ENCODE measurements around the gene ARRB1.
A peak's percentile ranks its signal among the peaks of the same experiment; 100 is the strongest.
"Not testable (repeated sequence)": the region's sequence is repeated elsewhere in the genome, so short reads cannot be mapped to it uniquely, and the experiment has no call there.

ARRB1 gene

DNA sequence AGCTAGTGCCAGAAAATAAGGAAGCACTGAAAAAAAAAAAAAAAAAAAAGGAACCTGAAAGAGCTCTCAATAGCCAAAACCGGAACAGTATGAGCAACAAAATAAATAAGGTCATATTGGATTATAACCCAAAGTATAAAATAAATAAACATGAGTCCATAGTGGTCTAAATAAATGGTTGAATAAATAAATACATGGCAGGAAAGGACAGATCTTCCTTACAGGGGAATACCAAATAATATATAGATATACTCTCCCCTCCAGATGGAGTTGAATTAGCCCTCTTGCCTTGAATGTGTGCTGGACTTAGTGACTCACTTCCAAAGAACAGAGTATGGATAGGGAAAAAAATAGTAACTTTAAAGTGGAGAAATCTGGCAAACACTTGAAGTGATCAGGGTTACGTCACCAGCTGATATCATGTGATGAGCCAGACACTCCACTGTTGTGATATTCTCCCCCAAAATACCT, 14.3 kb upstream of the ARRB1 start:
- no peaks in the 10 kb centered on the region for H3K9me3 ChIP-seq (ENCODE audit: control insufficient read depth, insufficient read depth, low read depth, low read length)
- TF ChIP-seq, protein P1, sequence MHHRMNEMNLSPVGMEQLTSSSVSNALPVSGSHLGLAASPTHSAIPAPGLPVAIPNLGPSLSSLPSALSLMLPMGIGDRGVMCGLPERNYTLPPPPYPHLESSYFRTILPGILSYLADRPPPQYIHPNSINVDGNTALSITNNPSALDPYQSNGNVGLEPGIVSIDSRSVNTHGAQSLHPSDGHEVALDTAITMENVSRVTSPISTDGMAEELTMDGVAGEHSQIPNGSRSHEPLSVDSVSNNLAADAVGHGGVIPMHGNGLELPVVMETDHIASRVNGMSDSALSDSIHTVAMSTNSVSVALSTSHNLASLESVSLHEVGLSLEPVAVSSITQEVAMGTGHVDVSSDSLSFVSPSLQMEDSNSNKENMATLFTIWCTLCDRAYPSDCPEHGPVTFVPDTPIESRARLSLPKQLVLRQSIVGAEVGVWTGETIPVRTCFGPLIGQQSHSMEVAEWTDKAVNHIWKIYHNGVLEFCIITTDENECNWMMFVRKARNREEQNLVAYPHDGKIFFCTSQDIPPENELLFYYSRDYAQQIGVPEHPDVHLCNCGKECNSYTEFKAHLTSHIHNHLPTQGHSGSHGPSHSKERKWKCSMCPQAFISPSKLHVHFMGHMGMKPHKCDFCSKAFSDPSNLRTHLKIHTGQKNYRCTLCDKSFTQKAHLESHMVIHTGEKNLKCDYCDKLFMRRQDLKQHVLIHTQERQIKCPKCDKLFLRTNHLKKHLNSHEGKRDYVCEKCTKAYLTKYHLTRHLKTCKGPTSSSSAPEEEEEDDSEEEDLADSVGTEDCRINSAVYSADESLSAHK (tag by site-specific recombination; IDR thresholded peaks at IDR 0.05), result no peak
- TF ChIP-seq ZNF670 (tag by site-specific recombination; IDR thresholded peaks at IDR 0.05; ENCODE audit: low read depth) (no peak), ZNF211 (tag by site-specific recombination; IDR thresholded peaks at IDR 0.05; ENCODE audit: low read depth) (no peak)
- TF ChIP-seq, protein P2, sequence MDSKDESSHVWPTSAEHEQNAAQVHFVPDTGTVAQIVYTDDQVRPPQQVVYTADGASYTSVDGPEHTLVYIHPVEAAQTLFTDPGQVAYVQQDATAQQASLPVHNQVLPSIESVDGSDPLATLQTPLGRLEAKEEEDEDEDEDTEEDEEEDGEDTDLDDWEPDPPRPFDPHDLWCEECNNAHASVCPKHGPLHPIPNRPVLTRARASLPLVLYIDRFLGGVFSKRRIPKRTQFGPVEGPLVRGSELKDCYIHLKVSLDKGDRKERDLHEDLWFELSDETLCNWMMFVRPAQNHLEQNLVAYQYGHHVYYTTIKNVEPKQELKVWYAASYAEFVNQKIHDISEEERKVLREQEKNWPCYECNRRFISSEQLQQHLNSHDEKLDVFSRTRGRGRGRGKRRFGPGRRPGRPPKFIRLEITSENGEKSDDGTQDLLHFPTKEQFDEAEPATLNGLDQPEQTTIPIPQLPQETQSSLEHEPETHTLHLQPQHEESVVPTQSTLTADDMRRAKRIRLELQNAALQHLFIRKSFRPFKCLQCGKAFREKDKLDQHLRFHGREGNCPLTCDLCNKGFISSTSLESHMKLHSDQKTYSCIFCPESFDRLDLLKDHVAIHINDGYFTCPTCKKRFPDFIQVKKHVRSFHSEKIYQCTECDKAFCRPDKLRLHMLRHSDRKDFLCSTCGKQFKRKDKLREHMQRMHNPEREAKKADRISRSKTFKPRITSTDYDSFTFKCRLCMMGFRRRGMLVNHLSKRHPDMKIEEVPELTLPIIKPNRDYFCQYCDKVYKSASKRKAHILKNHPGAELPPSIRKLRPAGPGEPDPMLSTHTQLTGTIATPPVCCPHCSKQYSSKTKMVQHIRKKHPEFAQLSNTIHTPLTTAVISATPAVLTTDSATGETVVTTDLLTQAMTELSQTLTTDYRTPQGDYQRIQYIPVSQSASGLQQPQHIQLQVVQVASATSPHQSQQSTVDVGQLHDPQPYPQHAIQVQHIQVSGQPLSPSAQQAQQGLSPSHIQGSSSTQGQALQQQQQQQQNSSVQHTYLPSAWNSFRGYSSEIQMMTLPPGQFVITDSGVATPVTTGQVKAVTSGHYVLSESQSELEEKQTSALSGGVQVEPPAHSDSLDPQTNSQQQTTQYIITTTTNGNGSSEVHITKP (tag by site-specific recombination; IDR thresholded peaks at IDR 0.05), result peak; percentile 56
- POLR2A ChIA-PET, result no interaction called here
- H3K36me3 ChIP-seq (ENCODE audit: control insufficient read depth in 2 of 2, insufficient read depth in 1 of 2, low read length in 2 of 2), result no peaks in the 10 kb centered on the region
- CTCF ChIA-PET, result no interaction called here
- H3K27ac ChIP-seq (ENCODE audit: extremely low read depth, low read depth, low read length), result no peak overlapping the region
- H3K4me1 ChIP-seq (ENCODE audit: control insufficient read depth, insufficient read depth, low read length), result no peaks in the 10 kb centered on the region
- H3K4me3 ChIP-seq (ENCODE audit: low read depth, low read length), result no peak overlapping the region

DNA sequence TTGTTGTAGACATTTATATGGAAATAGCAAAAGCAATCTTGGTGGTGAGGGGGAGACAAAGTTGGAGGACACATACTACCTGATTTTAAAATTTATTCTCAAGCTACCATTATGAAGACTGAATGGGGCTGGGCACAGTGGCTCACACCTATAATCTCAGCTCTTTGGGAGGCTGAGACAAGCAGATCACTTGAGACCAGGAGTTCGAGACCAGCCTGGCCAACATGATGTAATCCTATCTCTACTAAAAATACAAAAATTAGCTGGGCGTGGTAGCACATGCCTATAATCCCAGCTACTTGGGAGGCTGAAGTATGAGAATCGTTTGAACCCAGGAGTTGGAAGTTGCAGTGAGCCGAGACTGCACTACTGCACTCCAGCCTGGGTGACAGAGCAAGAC, 10.8 kb upstream of the ARRB1 start:
- H3K36me3 ChIP-seq (ENCODE audit: control insufficient read depth in 2 of 2, insufficient read depth in 1 of 2, low read length in 2 of 2); H3K9me3 ChIP-seq (ENCODE audit: control insufficient read depth, insufficient read depth, low read depth, low read length); H3K27ac ChIP-seq (ENCODE audit: extremely low read depth, low read depth, low read length); H3K4me1 ChIP-seq (ENCODE audit: control insufficient read depth, insufficient read depth, low read length); H3K4me3 ChIP-seq (ENCODE audit: low read depth, low read length): not testable (repeated sequence)
- CTCF ChIA-PET, result interaction anchor here (0.6 to 1.6 kb wide), 10 partner anchors 14 to 747 kb away, joined by 3 to 8 read pairs (median 4); no protein-coding TSS in a partner anchor
- POLR2A ChIA-PET, result interaction anchor here (0.6 kb wide), 1 partner anchor 36 kb away, joined by 7 read pairs; no protein-coding TSS in a partner anchor
- peak; percentile 86; the same call in 1 of the 2 replicates for TF ChIP-seq ZSCAN4 (tag by site-specific recombination; IDR thresholded peaks at IDR 0.05)

DNA sequence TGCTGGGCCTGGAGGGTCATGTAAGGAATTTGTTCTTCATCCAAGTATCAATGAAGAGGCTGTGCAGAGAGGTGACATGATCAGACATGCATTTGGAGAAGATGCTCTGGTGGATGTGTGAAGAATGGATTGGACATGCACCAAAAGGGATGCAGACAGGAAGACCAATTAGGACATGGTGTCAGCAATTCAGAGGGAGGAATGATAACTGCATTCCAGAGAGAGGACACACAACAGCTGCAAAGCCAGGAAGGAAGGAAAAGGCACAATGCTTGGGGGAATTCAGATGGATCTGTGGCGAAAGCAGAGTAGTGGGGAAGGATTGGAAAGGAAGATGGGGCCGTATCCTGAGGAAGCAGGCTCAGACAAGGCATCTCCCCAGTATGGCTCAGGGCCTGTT, 5.2 kb upstream of the ARRB1 start:
- Histone ChIP-seq H3K27ac (ENCODE audit: extremely low read depth, low read depth, low read length) (no peak overlapping the region), H3K9me3 (ENCODE audit: control insufficient read depth, insufficient read depth, low read depth, low read length) (no peaks in the 10 kb centered on the region), H3K4me1 (ENCODE audit: control insufficient read depth, insufficient read depth, low read length) (no peaks in the 10 kb centered on the region), H3K36me3 (ENCODE audit: control insufficient read depth in 2 of 2, insufficient read depth in 1 of 2, low read length in 2 of 2) (no peaks in the 10 kb centered on the region), H3K4me3 (ENCODE audit: low read depth, low read length) (no peak overlapping the region)
- TF ChIP-seq, protein P3, sequence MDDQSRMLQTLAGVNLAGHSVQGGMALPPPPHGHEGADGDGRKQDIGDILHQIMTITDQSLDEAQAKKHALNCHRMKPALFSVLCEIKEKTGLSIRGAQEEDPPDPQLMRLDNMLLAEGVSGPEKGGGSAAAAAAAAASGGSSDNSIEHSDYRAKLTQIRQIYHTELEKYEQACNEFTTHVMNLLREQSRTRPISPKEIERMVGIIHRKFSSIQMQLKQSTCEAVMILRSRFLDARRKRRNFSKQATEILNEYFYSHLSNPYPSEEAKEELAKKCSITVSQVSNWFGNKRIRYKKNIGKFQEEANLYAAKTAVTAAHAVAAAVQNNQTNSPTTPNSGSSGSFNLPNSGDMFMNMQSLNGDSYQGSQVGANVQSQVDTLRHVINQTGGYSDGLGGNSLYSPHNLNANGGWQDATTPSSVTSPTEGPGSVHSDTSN (CRISPR knock-in tag; IDR thresholded peaks at IDR 0.05), result no peak
- TF ChIP-seq ZBTB17 (tag by site-specific recombination; IDR thresholded peaks at IDR 0.05), result peak; percentile 31; the same call in 1 of the 2 replicates
- POLR2A ChIA-PET, result no interaction called here
- CTCF ChIA-PET, result interaction anchor here (0.5 to 1.5 kb wide), 4 partner anchors 32 to 1450 kb away, joined by 3 to 8 read pairs (median 4); no protein-coding TSS in a partner anchor

GRCh38 chr11:75355051-75355450, 3.6 kb upstream of the ARRB1 start:
- no peaks in the 10 kb centered on the region for H3K4me1 ChIP-seq (ENCODE audit: control insufficient read depth, insufficient read depth, low read length)
- H3K4me3 ChIP-seq (ENCODE audit: low read depth, low read length), result no peak overlapping the region
- TF ChIP-seq KLF7 (tag by site-specific recombination; IDR thresholded peaks at IDR 0.05; ENCODE audit: borderline replicate concordance), result no peak
- TF ChIP-seq YY2 (tag by site-specific recombination; IDR thresholded peaks at IDR 0.05), result no peak
- no peak for TF ChIP-seq ZNF768 (tag by site-specific recombination; IDR thresholded peaks at IDR 0.05)
- TF ChIP-seq GLI2 (tag by site-specific recombination; IDR thresholded peaks at IDR 0.05; ENCODE audit: borderline replicate concordance, low read depth), result no peak
- no peak for TF ChIP-seq ZBTB48 (tag by site-specific recombination; IDR thresholded peaks at IDR 0.05)
- TF ChIP-seq ZNF423 (tag by site-specific recombination; IDR thresholded peaks at IDR 0.05), result no peak
- no peak overlapping the region for H3K27ac ChIP-seq (ENCODE audit: extremely low read depth, low read depth, low read length)
- CTCF ChIA-PET, result interaction anchor here (1.5 kb wide), 1 partner anchor 75 kb away, joined by 8 read pairs; no protein-coding TSS in a partner anchor
- H3K36me3 ChIP-seq (ENCODE audit: control insufficient read depth in 2 of 2, insufficient read depth in 1 of 2, low read length in 2 of 2), result no peaks in the 10 kb centered on the region
- POLR2A ChIA-PET, result no interaction called here
- H3K9me3 ChIP-seq (ENCODE audit: control insufficient read depth, insufficient read depth, low read depth, low read length), result no peaks in the 10 kb centered on the region
